HFFc6 (cell line): Measurements from ENCODE around the gene SLC25A12. TPM values are rescaled to one million over a fixed set of nuclear protein-coding genes. Genes with fewer than 3 reads are reported as not detected.
"Not testable (repeated sequence)": the region's sequence is repeated elsewhere in the genome, so short reads cannot be mapped to it uniquely, and the experiment has no call there.

Experiments used
- DNase-seq: peaks from one replicate; pipeline ENCODE4 v3.0.0-alpha.2; 2018
- H3K27ac Mint-ChIP-seq: 2 replicates; pipeline ENCODE4 v1.8.0; 2020; ENCODE audit warnings: mild to moderate bottlenecking, mixed read lengths
- H3K27me3 Mint-ChIP-seq: 2 replicates; pipeline ENCODE4 v1.8.0; 2021; ENCODE audit warnings: mild to moderate bottlenecking, moderate library complexity, mixed read lengths; ENCODE audit not compliant: insufficient read depth
- H3K36me3 Mint-ChIP-seq: 2 replicates; pipeline ENCODE4 v1.8.0; 2021; ENCODE audit warnings: low read depth, mixed read lengths
- H3K4me1 Mint-ChIP-seq: 2 replicates; pipeline ENCODE4 v1.8.0; 2020; ENCODE audit warnings: low read depth, mixed read lengths
- H3K4me3 Mint-ChIP-seq: 2 replicates; pipeline ENCODE4 v1.8.0; 2020; ENCODE audit warnings: mild to moderate bottlenecking, moderate library complexity, mixed read lengths
- H3K9me3 Mint-ChIP-seq: 2 replicates; pipeline ENCODE4 v1.8.0; 2020; ENCODE audit warnings: mild to moderate bottlenecking, mixed read lengths
- CTCF ChIP-seq: fragments of 200-600 bp; sonication (generic); IDR thresholded peaks from 2 replicates; pipeline ENCODE4 v1.5.0; 2021; ENCODE audit warnings: antibody characterized with exemption, mild to moderate bottlenecking
- total RNA-seq, 6 experiments: library from RNA; stranded (reverse); fragmentation: NEBNext Ultra II Directional; extraction: Animal tissue kit (Norgen Biotek cat#: 25700); gene quantifications; 2 replicates in 1 of 6; 3 replicates in 5 of 6; pipeline ENCODE4 v1.2.3, GENCODE V29; 2021

Gene SLC25A12
- total RNA-seq, 6 experiments from 2014 or later = 16.8 to 20.9 (median 19.4) TPM

GRCh38 chr2:171814174-171814573, 79.9 kb downstream of the SLC25A12 start:
- DNase-seq = no peak
- H3K36me3 Mint-ChIP-seq = no peaks in the 10 kb centered on the region; the same call in 1 of the 2 replicates
- no peaks in the 10 kb centered on the region for H3K9me3 Mint-ChIP-seq
- H3K27ac Mint-ChIP-seq = no peak overlapping the region
- no peak overlapping the region for H3K4me3 Mint-ChIP-seq
- 0 out of 2 replicates have a peak, but pooled peaks cover 4% of the 10 kb centered on the region for H3K27me3 Mint-ChIP-seq
- peaks cover 11% of the 10 kb centered on the region for H3K4me1 Mint-ChIP-seq
- no peak for TF ChIP-seq CTCF

- Mint-ChIP-seq H3K36me3 (no peaks in the 10 kb centered on the region; the same call in 1 of the 2 replicates), H3K9me3 (no peaks in the 10 kb centered on the region), H3K4me3 (no peak overlapping the region), H3K27ac (no peak overlapping the region), H3K4me1 (peaks cover 11% of the 10 kb centered on the region), H3K27me3 (0 out of 2 replicates have a peak, but pooled peaks cover 4% of the 10 kb centered on the region)
- peak; percentile 53; the same call in 1 of the 2 replicates for TF ChIP-seq CTCF
- no peak for DNase-seq
These were observed 80.3 kb downstream of the SLC25A12 start for GRCh38 chr2:171813729-171814128.

- Mint-ChIP-seq H3K4me1 (peaks cover 11% of the 10 kb centered on the region), H3K9me3 (no peaks in the 10 kb centered on the region), H3K27ac (no peak overlapping the region), H3K36me3 (no peaks in the 10 kb centered on the region; the same call in 1 of the 2 replicates), H3K27me3 (no peaks in the 10 kb centered on the region), H3K4me3 (no peak overlapping the region)
- TF ChIP-seq CTCF = no peak
- no peak for DNase-seq
These were observed 80.9 kb downstream of the SLC25A12 start for GRCh38 chr2:171813126-171813525.

- H3K27me3 Mint-ChIP-seq = no peaks in the 10 kb centered on the region
- H3K9me3 Mint-ChIP-seq = no peaks in the 10 kb centered on the region
- peaks cover 11% of the 10 kb centered on the region for H3K4me1 Mint-ChIP-seq
- peak; percentile 15 for DNase-seq
- no peak overlapping the region for H3K27ac Mint-ChIP-seq
- peak; percentile 64 for TF ChIP-seq CTCF
- no peaks in the 10 kb centered on the region; the same call in 1 of the 2 replicates for H3K36me3 Mint-ChIP-seq
- no peak overlapping the region for H3K4me3 Mint-ChIP-seq
These were observed 82.8 kb downstream of the SLC25A12 start for GRCh38 chr2:171811245-171811628.

GRCh38 chr2:171810422-171811244, 83.4 kb downstream of the SLC25A12 start:
- no peak for DNase-seq
- no peak for TF ChIP-seq CTCF
- H3K27ac Mint-ChIP-seq = no peak overlapping the region
- peaks cover 11% of the 10 kb centered on the region for H3K4me1 Mint-ChIP-seq
- no peaks in the 10 kb centered on the region; the same call in 1 of the 2 replicates for H3K36me3 Mint-ChIP-seq
- no peaks in the 10 kb centered on the region for H3K27me3 Mint-ChIP-seq
- no peaks in the 10 kb centered on the region for H3K9me3 Mint-ChIP-seq
- no peak overlapping the region for H3K4me3 Mint-ChIP-seq

GRCh38 chr2:171808885-171809284, 85.2 kb downstream of the SLC25A12 start:
- not testable (repeated sequence) for H3K4me3 Mint-ChIP-seq, H3K27ac Mint-ChIP-seq, H3K9me3 Mint-ChIP-seq, H3K27me3 Mint-ChIP-seq, H3K36me3 Mint-ChIP-seq, DNase-seq
- H3K4me1 Mint-ChIP-seq = peaks cover 11% of the 10 kb centered on the region
